GM20000 (cell line): ENCODE results near the gene SCUBE3.
A peak's percentile ranks its signal among the peaks of the same experiment; 100 is the strongest.

Source experiments
- DNase-seq: peaks from one replicate; pipeline ENCODE4 v3.0.0; 2012; ENCODE audit warnings: low spot score
- CTCF ChIP-seq: IDR thresholded peaks from 2 replicates; pipeline ENCODE4 v1.5.1; 2012; ENCODE audit warnings: mild to moderate bottlenecking, control low read depth; ENCODE audit errors: extremely low read depth, missing control alignments

SCUBE3 gene

GRCh38 chr6:35174501-35174900 is 39.3 kb upstream of the SCUBE3 start:
- no peak for DNase-seq
- TF ChIP-seq CTCF, result no peak

GRCh38 chr6:35176301-35177024 is 37.3 kb upstream of the SCUBE3 start:
- TF ChIP-seq CTCF, result no peak
- no peak for DNase-seq

- no peak for DNase-seq
- TF ChIP-seq CTCF, result no peak
Observed at GRCh38 chr6:35177157-35177556, 36.6 kb upstream of the SCUBE3 start.

GRCh38 chr6:35177596-35177995 is 36.2 kb upstream of the SCUBE3 start:
- DNase-seq, result no peak
- TF ChIP-seq CTCF, result no peak

GRCh38 chr6:35178012-35178411 is 35.7 kb upstream of the SCUBE3 start:
- DNase-seq, result no peak
- TF ChIP-seq CTCF, result no peak

- peak; percentile 36 for DNase-seq
- peak; percentile 18 for TF ChIP-seq CTCF
Observed at GRCh38 chr6:35178932-35179832, 34.6 kb upstream of the SCUBE3 start.

- no peak for DNase-seq
- no peak for TF ChIP-seq CTCF
Observed at GRCh38 chr6:35179901-35180535, 33.7 kb upstream of the SCUBE3 start.
